ENCODE data around the gene SPATA9.
"Not testable (repeated sequence)": the region's sequence is repeated elsewhere in the genome, so short reads cannot be mapped to it uniquely, and the experiment has no call there.

Gene SPATA9

GRCh38 chr5:95718203-95718602, 35.4 kb upstream of the SPATA9 start:
- peak; percentile 77 for FAIRE-seq
- no peak for DNase-seq (ENCODE audit: insufficient read length, low spot score)

DNA sequence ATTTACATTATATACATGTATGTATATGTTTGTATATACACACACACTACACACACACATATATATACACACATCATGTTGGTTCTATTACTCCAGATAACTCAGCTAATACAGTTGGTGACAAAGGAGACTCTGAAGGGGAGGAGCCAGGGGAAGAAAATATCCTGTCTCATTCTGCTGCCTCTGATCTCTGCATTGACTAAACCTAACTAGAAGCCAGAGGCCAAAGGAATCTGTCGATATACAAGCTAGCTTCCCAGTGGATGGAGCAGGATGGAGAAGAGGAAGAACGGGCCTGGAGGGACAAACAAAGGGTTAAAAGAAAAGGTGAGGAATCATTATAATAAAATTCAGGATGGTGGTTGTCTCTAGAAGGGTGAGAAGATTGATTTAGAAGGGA, 34.6 kb upstream of the SPATA9 start:
- FAIRE-seq (no peak), DNase-seq (ENCODE audit: insufficient read length, low spot score) (no peak)

GRCh38 chr5:95715799-95716461, 33.1 kb upstream of the SPATA9 start:
- DNase-seq (ENCODE audit: insufficient read length, low spot score) = no peak

DNA sequence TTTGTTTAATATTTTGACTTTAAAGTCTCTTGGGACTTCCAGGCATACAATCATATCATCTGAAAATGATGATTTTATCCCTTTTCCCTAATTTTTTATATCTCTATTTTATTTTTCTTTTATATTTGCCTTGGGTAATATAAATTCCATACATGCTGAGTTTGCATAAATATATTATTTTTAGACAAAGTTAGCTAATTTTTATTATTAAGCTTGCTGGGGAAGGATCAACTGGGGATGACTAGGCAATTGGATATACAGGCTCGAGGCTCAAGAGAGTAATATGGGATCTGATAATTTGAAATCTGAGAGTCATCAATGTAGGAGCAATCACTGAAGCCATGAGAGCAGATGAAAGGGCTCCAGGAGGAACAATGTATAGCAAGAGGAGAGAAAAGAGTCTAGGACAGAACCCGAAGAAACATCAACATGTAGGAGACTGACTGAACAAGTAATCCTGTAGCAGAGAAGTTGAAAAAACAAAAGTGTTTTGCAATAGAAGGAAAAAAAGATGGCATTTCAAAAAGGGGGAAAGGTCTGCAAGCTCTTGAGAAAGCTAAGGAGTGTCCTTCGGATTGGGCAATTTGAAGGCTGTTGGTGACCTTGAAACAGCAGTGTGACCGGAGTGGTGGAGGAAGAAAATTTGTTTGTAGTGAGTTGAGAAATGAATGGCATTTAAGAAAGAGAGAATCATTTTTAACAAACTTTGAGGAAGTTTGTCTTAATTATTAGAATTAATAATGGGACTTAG, 31.3 kb upstream of the SPATA9 start:
- FAIRE-seq (no peak), DNase-seq (ENCODE audit: insufficient read length, low spot score) (no peak)

More at GRCh38 chr5:95715799-95716461, 33.1 kb upstream of the SPATA9 start:
- FAIRE-seq = no peak

- not testable (repeated sequence) for FAIRE-seq; DNase-seq (ENCODE audit: insufficient read length, low spot score)
Measured at GRCh38 chr5:95713246-95713645, 30.5 kb upstream of the SPATA9 start.

DNA sequence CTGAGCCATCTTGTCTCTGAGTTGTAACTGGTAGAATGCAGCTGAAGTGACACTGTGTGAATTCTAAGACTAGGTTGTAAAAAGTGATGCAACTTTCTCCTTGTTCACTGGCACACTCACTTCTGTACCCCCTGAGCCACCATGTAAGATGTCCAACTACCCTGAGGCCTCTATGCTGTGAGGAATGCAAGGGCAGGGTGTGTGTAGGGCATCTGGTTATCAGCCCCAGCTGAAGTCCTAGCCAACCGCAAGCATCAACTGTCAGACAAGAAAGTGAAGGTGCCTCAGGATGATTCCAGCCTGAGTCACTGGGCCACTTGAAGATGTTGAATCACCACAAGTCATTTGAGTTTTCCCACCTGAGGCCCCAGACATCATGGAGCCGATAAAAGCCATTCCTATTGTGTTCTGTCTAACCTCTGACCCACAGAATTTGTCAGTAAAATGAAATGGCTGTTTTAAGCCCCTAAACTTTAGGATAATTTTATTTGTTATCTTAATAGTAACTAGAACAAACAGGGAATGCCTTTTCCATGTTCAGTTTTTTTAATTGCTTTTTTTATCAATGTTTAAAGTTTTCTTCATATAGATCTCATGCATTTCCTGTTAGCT, 29.7 kb upstream of the SPATA9 start:
- FAIRE-seq (no peak), DNase-seq (ENCODE audit: insufficient read length, low spot score) (no peak)

GRCh38 chr5:95711501-95712346, 28.9 kb upstream of the SPATA9 start:
- DNase-seq (ENCODE audit: insufficient read length, low spot score) = no peak
- FAIRE-seq = no peak

GRCh38 chr5:95710651-95711500, 28.1 kb upstream of the SPATA9 start:
- FAIRE-seq; DNase-seq (ENCODE audit: insufficient read length, low spot score): not testable (repeated sequence)

- FAIRE-seq = no peak
- DNase-seq (ENCODE audit: insufficient read length, low spot score) = no peak
Measured at GRCh38 chr5:95709967-95710650, 27.3 kb upstream of the SPATA9 start.

DNA sequence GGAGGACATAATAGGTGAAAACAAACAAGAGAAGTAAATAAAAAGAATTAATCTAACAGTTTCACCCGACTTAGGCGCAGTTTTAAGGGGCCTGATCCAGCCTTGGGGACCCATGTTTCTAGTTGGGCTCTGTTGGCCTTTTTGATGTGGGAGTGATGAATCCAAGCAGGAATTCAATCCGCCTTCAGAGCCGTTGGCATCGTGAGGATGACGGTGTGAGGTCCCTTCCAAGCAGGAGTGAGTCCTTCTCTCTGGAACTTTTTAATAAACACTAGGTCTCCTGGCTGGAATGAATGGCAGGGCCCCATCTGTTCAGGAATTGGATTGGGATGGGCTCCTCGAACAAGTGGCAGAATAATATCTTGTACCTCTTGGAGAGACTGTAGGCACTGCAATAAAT, 26.1 kb upstream of the SPATA9 start:
- no peak for DNase-seq (ENCODE audit: insufficient read length, low spot score)
- no peak for FAIRE-seq

GRCh38 chr5:95707534-95708188, 24.9 kb upstream of the SPATA9 start:
- FAIRE-seq; DNase-seq (ENCODE audit: insufficient read length, low spot score): not testable (repeated sequence)

DNA sequence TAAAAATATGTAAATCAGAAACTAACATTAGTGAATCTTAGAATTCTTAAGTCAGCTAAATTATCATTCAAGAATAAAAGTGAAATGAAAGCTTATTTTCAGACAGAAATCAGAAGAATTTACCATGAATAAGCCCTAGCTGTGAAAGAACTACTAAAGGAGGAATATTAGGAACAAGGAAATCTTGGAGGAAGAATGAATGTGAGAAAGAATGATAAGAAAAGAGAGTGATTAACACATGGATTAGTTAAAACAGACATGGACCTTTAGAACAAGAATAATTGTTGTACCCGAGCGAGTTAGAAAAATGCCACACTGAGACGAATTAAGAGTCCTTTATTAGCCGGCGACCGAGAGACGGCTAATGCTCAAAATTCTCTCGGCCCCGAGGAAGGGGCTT, 24.3 kb upstream of the SPATA9 start:
- DNase-seq (ENCODE audit: insufficient read length, low spot score) (no peak), FAIRE-seq (no peak)

GRCh38 chr5:95706196-95706595, 23.4 kb upstream of the SPATA9 start:
- not testable (repeated sequence) for DNase-seq (ENCODE audit: insufficient read length, low spot score); FAIRE-seq

DNA sequence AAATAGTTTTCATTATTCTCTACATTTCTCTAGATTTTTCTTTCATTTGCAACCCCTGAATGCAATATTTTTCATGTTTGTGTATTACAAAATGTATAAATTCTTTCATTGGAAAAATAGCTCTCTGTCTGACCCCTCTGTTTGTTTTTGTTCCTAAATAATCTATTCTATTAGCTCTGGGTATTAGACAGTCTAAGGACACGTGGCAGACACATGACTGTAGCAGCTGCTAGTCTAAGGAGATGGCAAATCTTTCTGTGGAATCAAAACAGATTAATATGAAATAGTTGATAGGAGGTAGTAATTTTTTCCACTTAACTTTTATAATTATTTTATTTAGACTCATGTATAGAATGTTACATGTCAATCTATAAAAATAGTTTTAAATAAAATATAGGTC, 21.4 kb upstream of the SPATA9 start:
- FAIRE-seq (no peak), DNase-seq (ENCODE audit: insufficient read length, low spot score) (no peak)

DNA sequence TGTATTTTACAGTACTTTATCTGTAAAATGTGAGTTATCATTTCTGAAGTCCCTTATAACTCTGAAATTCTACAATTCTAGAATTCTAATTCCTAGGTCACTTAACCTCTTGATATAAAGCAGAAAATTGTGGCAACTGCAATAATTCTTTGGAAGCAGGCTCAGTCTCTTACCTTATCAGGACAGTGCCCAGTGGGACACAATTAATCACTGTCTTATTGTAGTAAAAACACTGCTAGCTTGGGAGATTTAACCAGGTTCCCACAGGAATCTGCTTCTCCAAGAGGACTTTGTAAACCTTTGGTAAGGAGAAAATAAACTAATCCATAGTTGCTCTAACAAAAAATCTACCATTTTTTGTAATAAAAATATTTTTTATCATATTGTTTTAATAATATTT, 18.3 kb upstream of the SPATA9 start:
- no peak for DNase-seq (ENCODE audit: insufficient read length, low spot score)
- no peak for FAIRE-seq

- FAIRE-seq (no peak), DNase-seq (ENCODE audit: insufficient read length, low spot score) (no peak)
Measured at GRCh38 chr5:95699337-95699736, 16.5 kb upstream of the SPATA9 start.

DNA sequence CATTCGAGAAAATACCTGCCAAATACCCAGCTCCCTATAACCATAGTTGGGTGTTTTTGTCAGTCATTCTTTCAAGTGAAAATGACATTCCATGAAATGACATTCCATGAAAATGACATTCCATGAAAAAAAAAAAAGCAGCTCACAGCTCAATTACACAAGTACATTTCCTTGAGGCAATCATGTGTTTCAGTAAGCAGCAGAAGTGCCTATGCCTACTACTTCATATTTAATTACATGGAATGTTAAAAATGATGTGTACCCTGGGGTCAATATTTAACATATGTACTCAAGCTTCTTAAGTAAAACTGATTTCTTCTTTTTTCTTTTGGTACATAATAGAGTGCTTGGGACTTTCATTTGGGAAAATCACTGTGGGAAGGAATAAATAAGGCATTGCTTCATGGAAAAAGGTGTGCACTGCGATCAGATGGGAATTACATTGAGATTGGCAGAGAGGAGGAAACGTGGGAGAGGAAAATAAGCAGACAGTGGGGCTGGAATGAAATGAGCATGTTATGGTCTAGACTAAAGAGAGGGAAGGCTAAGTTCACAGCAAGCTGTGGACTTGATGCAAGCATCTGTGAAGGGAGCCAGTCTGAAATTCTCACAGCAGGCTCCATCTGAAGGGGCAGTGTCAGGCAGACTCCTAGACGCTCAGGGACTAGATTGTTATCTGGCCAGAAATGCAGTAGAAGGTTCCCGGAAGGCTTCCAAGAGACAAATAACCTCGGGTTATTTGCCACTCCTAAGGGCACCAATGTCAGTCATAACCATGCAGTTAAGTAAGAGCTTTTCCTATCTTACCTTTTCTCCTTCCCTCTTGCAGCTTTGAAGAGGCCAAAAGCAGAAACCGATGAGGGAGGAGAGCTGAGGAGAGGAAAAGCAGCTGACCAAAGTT, 15.2 kb upstream of the SPATA9 start:
- DNase-seq (ENCODE audit: insufficient read length, low spot score) = no peak
- peak; percentile 4 for FAIRE-seq

- DNase-seq (ENCODE audit: insufficient read length, low spot score) = no peak
- FAIRE-seq = no peak
Measured at GRCh38 chr5:95690333-95690732, 7.5 kb upstream of the SPATA9 start.

Data from GM19239 (cell line).